Stimulated activated CD8-positive, alpha-beta memory T cell treated with anti-CD3 and anti-CD28 coated beads, Interleukin-15, amount 100 ng/mL, for 48 hours (primary cell): ENCODE data around the gene KCNE4.
"Not testable (repeated sequence)": the region's sequence is repeated elsewhere in the genome, so short reads cannot be mapped to it uniquely, and the experiment has no call there.

Experiments used
- DNase-seq, 2 donors: peaks; one replicate each; pipeline ENCODE4 v3.0.0-alpha.2; 2020; ENCODE audit warnings: low read depth in 2 of 2

Gene KCNE4

GRCh38 chr2:223057569-223057968, 5.6 kb downstream of the KCNE4 start:
- DNase-seq = no peak

DNA sequence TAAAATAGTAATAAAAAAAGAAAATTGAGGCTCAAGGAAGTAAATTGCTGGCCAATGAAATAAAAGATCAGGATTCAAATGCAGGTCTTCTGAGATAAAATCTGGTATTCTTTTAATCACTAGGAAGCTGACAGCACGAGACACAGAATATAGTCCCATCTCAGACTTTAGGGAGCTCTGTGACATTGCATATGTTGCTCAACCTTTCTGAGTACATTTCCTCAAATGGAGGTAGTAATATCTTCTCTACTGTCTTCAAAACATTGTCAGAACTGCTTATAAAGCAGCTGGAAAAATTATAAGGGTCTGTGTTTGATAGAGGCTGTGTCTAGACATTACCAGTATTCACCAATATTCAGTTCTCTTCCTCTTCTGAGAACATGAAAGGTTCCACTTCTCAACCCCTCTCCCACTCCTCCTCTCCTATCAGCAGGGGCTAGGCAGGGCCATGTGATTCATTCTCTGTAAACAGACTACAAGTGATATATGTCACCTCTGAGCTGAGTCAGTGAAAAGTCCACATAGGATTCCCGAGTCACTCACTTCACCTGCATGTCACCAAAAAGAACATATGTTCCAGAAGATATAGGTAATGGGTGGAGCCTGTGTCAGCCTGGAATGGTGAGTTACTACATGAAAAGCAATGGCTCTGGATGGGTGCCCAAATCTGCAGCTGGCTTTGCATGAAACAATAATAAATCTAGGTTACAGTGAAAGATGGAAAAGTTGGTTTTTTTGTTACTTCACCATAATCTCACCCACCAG, 7.1 kb downstream of the KCNE4 start:
- no peak for DNase-seq

GRCh38 chr2:223060201-223060825, 8.3 kb downstream of the KCNE4 start:
- DNase-seq = no peak

- no peak for DNase-seq
Observed at GRCh38 chr2:223062396-223062795, 10.4 kb downstream of the KCNE4 start.

- no peak for DNase-seq
Observed at GRCh38 chr2:223065107-223065506, 13.1 kb downstream of the KCNE4 start.

GRCh38 chr2:223066721-223067120, 14.7 kb downstream of the KCNE4 start:
- no peak for DNase-seq

DNA sequence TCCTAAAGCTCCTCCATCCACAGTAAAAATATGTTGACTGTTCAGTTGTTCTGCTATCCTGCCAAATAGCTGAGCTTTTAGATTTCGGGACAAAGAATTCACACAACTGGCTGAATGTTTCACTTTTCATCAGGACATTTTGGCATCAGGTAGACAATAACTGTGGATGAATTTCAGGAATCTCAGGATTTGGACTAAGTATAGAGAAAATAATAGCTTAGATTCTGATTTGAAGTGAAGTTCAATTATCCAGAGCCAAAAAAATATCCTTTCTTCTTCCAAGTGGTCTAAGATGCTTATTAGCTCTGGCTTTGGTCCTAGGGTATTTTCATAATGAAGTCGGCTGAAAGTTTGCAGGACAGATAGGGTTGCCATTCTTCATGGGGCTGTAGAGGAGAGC, 16.1 kb downstream of the KCNE4 start:
- DNase-seq = no peak

GRCh38 chr2:223069465-223069864, 17.5 kb downstream of the KCNE4 start:
- DNase-seq = no peak

DNA sequence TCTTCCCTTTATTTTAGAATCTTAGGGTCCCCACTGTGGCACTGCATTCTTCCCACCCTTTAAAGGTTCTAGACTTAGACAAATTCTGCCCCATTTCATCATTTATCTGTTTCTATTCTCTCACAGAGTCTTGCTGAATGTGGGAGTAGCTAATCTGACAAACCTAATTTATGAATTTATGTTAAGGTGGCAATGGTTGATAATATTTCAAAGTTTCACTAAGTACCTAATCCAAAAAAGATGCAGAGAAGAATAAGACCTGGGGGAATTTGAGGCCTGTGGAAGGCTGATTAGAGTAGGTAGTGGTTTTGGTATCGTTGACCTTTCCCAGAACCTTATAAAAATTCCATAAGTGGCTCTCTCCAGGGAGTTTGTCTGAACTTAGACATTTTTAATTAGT, 18.0 kb downstream of the KCNE4 start:
- no peak for DNase-seq

DNA sequence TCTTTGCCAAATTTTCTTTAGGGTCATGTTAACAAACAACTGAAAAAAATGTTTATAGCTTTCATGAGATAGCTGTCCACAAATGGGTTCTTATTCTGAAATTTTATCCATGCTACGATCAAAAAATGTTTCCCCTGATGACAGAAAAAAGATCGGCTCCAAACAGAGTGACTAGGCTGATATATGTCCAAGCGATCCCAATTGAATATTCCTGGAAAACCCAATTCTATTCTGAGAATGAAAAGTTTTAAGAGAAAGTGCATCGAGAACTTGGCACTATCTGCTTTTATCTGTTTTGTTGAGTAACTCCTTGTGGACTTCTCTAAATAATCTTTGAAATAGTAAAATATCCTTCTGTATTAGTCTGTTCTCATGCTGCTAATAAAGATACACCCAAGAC, 19.1 kb downstream of the KCNE4 start:
- DNase-seq = no peak

DNA sequence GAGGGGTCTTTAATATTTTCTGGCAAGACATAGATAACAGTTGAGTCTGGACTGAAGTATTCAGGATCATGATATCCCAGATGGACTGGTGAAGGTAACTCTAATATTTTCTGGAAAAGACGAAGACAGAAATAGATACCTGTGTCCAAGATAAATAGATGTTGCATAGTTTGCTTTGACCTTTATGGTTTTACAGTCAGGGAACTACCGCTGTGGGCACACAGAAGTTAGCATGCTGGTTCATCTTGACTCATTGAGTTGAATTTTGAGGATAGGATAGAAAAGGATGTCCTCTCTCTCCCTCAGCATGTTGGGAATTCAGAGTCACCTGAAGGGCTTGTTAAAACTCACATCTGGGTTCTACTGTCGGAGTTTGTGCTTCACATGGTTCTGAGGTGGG, 20.8 kb downstream of the KCNE4 start:
- DNase-seq = no peak

- no peak for DNase-seq
Observed at GRCh38 chr2:223075301-223076270, 23.6 kb downstream of the KCNE4 start.

DNA sequence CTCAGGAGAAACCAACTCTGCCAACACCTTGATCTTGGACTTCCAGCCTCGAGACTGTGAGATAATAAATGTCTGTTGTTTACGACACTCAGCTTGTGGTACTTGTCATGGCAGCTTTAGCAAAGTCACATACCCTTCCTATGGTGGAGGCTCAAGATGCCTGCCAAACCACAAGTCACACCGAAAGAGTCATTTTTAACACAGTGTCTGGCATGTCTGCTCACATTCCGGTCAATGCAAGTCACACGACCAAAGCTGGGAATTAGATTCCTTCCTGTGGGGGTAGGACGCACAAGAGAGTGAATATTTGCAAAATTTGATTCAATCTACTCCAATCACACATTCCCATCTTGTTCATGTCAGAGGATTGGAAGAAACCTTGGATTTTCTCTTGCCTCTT, 24.6 kb downstream of the KCNE4 start:
- DNase-seq = no peak

GRCh38 chr2:223078482-223078881, 26.5 kb downstream of the KCNE4 start:
- DNase-seq = no peak

DNA sequence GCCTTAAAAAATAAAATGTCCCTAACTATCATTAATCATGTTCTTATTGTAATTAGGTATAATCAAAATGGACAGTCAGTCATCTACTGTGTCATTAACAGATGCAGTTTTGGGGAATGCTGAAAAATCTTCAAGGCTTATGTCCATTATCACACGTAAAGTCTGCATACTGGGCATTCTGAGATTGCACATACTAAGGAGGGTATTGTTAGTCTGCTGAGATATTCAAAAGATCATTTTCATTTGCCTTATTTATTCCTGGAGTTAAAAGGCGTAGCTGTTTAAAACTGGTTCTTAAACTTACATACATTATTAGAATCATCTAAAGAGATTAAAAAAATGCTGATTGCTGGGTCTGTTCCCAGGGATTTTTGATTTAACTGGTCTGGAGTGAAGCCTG, 27.4 kb downstream of the KCNE4 start:
- DNase-seq = no peak

DNA sequence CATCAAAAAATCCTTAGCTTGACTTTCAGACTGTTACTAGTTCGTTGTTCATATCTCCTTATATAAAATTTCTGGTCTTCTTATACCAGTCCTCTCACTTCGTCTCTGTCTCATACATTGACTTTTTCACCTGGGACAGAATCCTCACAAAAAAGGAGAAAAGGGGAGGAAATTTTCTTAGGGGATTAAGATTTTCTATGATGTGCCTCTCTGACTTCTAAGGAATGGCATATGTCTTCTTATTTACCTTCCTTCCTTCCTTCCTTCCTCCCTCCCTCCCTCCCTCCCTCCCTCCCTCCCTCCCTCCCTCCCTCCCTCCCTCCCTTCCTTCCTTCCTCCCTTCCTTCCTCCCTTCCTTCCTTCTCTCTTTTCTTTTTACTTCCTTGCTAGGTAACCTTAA, 27.9 kb downstream of the KCNE4 start:
- DNase-seq = no peak

DNA sequence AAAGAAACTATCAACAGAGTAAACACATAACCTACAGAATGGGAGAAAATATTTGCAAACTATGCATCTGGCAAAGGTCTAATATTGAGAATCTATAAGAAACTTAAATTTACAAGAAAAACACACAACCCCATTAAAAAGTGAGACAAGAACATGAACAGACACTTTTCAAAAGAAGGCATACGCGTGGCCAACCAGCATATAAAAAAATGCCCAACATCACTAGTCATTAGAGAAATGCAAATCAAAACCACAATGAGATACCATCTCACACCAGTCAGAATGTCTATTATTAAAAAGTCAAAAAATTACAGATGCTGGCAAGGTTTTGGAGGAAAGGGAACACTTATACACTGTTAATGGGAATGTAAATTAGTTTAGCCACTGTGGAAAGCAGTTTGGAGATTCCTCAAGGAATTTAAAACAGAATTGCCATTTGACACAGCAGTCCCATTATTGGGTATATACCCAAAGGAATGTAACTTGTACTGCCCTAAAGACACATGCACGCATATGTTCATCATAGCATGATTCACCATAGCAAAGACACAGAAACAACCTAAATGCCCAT, 28.9 kb downstream of the KCNE4 start:
- not testable (repeated sequence) for DNase-seq

DNA sequence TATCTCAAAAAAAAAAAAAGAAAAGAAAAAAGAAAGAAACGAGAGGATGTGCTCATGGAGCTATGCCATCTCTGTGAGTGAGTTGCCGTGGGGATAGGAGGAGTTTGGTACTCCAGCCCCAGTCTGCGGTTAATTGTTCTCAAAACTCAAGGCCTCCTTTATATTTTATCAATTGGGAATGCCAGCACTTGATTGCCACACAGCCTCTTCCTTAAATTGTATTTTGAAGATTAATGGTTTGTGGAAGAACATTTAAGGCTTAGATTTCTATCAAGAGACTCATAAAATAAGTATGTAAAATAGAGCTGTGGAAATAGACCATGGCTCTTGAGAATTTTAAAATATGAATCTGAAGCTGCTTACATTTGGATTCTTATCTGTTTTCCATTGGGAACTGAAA, 29.8 kb downstream of the KCNE4 start:
- DNase-seq = no peak

DNA sequence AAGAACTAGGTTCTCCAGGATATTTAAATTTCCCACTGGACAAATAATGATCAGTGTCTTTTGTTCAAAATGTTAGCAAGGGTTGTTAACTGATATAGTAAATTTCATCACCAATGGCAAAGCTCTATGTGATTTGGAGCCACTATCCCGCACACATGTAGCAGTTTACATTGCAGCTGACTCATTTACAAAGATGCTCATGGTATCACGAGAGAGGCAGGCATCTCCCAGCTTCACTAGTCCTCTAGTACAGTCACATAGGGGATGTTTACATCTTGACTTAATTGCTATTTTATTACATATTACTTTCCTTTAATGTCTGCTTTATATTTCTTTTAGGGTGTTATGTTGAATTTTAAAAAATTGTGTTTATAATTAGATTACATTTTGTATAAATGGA, 30.7 kb downstream of the KCNE4 start:
- no peak for DNase-seq

GRCh38 chr2:223083402-223084070, 31.5 kb downstream of the KCNE4 start:
- no peak for DNase-seq

GRCh38 chr2:223084873-223085272, 32.9 kb downstream of the KCNE4 start:
- no peak for DNase-seq
